Adipocyte (in vitro differentiated cells): ENCODE results near the gene RDH12.

Experiments used
- DNase-seq: peaks from one replicate; pipeline ENCODE4 v3.0.0-alpha.2; 2015; ENCODE audit warnings: low read depth
- H3K27me3 ChIP-seq: replicated peaks from 2 replicates; pipeline ENCODE4 v1.7.0; 2013; ENCODE audit warnings: mild to moderate bottlenecking, low read length, moderate library complexity; ENCODE audit not compliant: control insufficient read depth, insufficient read depth
- H3K36me3 ChIP-seq: 2 replicates; pipeline ENCODE4 v1.7.0; 2013; ENCODE audit warnings: low read length, mild to moderate bottlenecking, moderate library complexity; ENCODE audit not compliant: control insufficient read depth, insufficient read depth, severe bottlenecking
- H3K4me1 ChIP-seq: 2 replicates; pipeline ENCODE4 v1.7.0; 2013; ENCODE audit warnings: mild to moderate bottlenecking, low read length, moderate library complexity; ENCODE audit not compliant: control insufficient read depth, insufficient read depth
- H3K4me3 ChIP-seq: 2 replicates; pipeline ENCODE4 v1.7.0; 2013; ENCODE audit warnings: mild to moderate bottlenecking, low read length, moderate library complexity
- H3K9ac ChIP-seq: 2 replicates; pipeline ENCODE4 v1.7.0; 2013; ENCODE audit warnings: mild to moderate bottlenecking, low read length, moderate library complexity
- H3K9me3 ChIP-seq: 2 replicates; pipeline ENCODE4 v1.7.0; 2013; ENCODE audit warnings: mild to moderate bottlenecking, low read length, moderate library complexity; ENCODE audit not compliant: control insufficient read depth

The RDH12 gene

DNA sequence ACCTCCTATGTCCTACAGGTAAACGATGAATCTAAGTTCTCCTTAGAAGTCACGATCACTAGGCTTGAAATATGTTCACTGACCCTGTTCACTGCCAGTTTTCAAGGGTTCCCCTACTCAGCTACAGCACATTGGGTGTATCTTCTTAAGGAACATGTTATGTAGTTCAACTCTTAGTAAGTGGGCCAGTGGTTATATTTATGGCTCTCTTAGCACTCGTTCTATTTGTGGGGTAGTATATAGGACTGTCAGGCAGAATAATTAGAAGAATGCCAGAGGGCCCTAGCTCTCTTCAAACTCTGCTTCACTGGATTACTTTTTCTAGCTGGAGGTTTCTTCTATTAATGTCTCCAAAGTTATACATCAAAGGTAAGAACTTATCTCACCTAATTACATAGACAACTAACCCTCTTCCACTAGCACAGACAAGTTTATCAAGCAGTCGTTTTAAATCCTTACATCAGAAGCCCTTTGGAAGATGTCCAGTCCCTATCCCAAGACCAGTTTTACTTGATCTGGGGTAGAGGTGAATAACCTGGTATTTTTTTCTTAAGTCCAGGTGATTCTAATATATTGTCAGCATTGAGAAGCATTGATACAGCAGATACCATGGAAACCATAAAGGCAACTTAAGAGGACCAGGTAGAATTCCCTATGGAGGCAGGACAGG lies 75.1 kb downstream of the RDH12 start:
- H3K4me3 ChIP-seq = no peak overlapping the region
- no peak for DNase-seq
- peaks cover 100% of the 10 kb centered on the region for H3K36me3 ChIP-seq
- no peaks in the 10 kb centered on the region for H3K4me1 ChIP-seq
- no peak overlapping the region for H3K9ac ChIP-seq
- no peaks in the 10 kb centered on the region for H3K9me3 ChIP-seq
- H3K27me3 ChIP-seq = no peaks in the 10 kb centered on the region

DNA sequence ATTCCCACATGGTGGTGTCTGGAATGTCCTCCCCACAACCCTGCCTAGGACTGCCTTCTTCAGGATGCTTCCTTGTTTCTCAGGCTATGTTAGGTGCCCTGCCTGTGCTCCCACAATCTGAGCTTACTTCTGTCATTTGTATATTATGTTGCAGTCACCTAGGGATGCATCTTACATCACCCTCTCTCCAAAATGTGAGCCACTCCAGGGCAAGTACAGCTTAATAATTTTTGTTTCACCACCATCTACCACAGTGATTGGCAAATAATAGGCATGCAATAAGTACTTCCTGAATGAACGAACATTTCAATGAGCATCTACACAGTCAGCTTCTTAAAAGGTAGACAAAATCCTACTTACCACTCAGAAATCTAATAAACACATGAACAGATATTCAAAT lies 77.1 kb downstream of the RDH12 start:
- Histone ChIP-seq H3K36me3 (peaks cover 100% of the 10 kb centered on the region), H3K4me1 (no peaks in the 10 kb centered on the region), H3K9me3 (no peaks in the 10 kb centered on the region), H3K9ac (no peak overlapping the region), H3K4me3 (no peak overlapping the region), H3K27me3 (no peaks in the 10 kb centered on the region)
- no peak for DNase-seq

DNA sequence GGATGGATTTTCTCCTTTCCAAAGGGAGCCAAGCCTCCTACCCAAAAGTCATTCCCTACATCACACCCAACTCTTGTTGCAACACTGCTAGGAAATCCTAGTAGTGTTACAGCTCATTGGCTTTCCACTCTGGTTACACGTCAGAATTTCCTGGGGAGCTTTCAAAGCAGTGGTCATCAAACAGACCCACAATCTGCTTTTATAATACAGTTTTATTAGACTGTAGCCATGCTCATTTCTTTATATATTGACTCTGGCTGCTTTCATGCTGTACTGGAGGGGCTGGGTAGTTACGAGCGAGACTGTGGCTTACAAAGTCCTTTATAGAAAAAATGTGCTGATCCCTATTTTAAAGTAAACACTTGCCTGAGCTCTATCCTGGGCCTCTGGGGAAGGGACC lies 80.4 kb downstream of the RDH12 start:
- Histone ChIP-seq H3K27me3 (no peaks in the 10 kb centered on the region), H3K4me3 (no peak overlapping the region), H3K9ac (no peak overlapping the region), H3K9me3 (no peaks in the 10 kb centered on the region), H3K4me1 (no peaks in the 10 kb centered on the region), H3K36me3 (peaks cover 99% of the 10 kb centered on the region)
- no peak for DNase-seq
